ENCODE measurements around the gene BACE2.

BACE2 gene

GRCh38 chr21:41167348-41168342 is at the start of gene BACE2:
BACE2 (plus strand) TSS chr21:41168160; CDS start chr21:41168264, 104 bp downstream.
- Histone ChIP-seq H3K4me3 (ENCODE audit: low read length) (peak within 1 kb of the TSS; percentile 14), H3K4me1 (ENCODE audit: control insufficient read depth, insufficient read depth, low read length) (peaks cover 46% of the 10 kb centered on the region), H3K36me3 (ENCODE audit: control insufficient read depth, insufficient read depth, low read length) (no peaks in the 10 kb centered on the region), H3K9ac (ENCODE audit: low read length) (peak within 1 kb of the TSS; percentile 89), H3K27me3 (ENCODE audit: control insufficient read depth, insufficient read depth, low read length) (no peaks in the 10 kb centered on the region), H3K9me3 (ENCODE audit: control insufficient read depth, low read length) (no peaks in the 10 kb centered on the region)

GRCh38 chr21:41119901-41120300 is 48.1 kb upstream of the BACE2 start:
- Histone ChIP-seq H3K36me3 (ENCODE audit: control insufficient read depth, insufficient read depth, low read length) (no peaks in the 10 kb centered on the region), H3K4me3 (ENCODE audit: low read length) (no peak overlapping the region), H3K27me3 (ENCODE audit: control insufficient read depth, insufficient read depth, low read length) (peaks cover 8% of the 10 kb centered on the region), H3K9me3 (ENCODE audit: control insufficient read depth, low read length) (no peaks in the 10 kb centered on the region), H3K9ac (ENCODE audit: low read length) (no peak overlapping the region), H3K4me1 (ENCODE audit: control insufficient read depth, insufficient read depth, low read length) (peaks cover 4% of the 10 kb centered on the region)

- H3K36me3 ChIP-seq (ENCODE audit: control insufficient read depth, insufficient read depth, low read length) = no peaks in the 10 kb centered on the region
- peaks cover 8% of the 10 kb centered on the region for H3K27me3 ChIP-seq (ENCODE audit: control insufficient read depth, insufficient read depth, low read length)
- no peak overlapping the region for H3K4me3 ChIP-seq (ENCODE audit: low read length)
- H3K4me1 ChIP-seq (ENCODE audit: control insufficient read depth, insufficient read depth, low read length) = peaks cover 4% of the 10 kb centered on the region
- H3K9me3 ChIP-seq (ENCODE audit: control insufficient read depth, low read length) = no peaks in the 10 kb centered on the region
- H3K9ac ChIP-seq (ENCODE audit: low read length) = no peak overlapping the region
These were observed 47.0 kb upstream of the BACE2 start for GRCh38 chr21:41120997-41121396.

- H3K27me3 ChIP-seq (ENCODE audit: control insufficient read depth, insufficient read depth, low read length) = peaks cover 8% of the 10 kb centered on the region
- H3K4me3 ChIP-seq (ENCODE audit: low read length) = no peak overlapping the region
These were observed 46.1 kb upstream of the BACE2 start for GRCh38 chr21:41121785-41122415.

GRCh38 chr21:41124641-41125201 is 43.2 kb upstream of the BACE2 start:
- H3K36me3 ChIP-seq (ENCODE audit: control insufficient read depth, insufficient read depth, low read length) = no peaks in the 10 kb centered on the region
- no peak overlapping the region for H3K4me3 ChIP-seq (ENCODE audit: low read length)
- H3K27me3 ChIP-seq (ENCODE audit: control insufficient read depth, insufficient read depth, low read length) = peaks cover 5% of the 10 kb centered on the region

More at GRCh38 chr21:41121785-41122415, 46.1 kb upstream of the BACE2 start:
- Histone ChIP-seq H3K9ac (ENCODE audit: low read length) (no peak overlapping the region), H3K36me3 (ENCODE audit: control insufficient read depth, insufficient read depth, low read length) (no peaks in the 10 kb centered on the region), H3K9me3 (ENCODE audit: control insufficient read depth, low read length) (no peaks in the 10 kb centered on the region), H3K4me1 (ENCODE audit: control insufficient read depth, insufficient read depth, low read length) (peaks cover 4% of the 10 kb centered on the region)

GRCh38 chr21:41128981-41129380 is 39.0 kb upstream of the BACE2 start:
- peaks cover 25% of the 10 kb centered on the region for H3K4me1 ChIP-seq (ENCODE audit: control insufficient read depth, insufficient read depth, low read length)
- no peak overlapping the region for H3K4me3 ChIP-seq (ENCODE audit: low read length)
- no peaks in the 10 kb centered on the region for H3K27me3 ChIP-seq (ENCODE audit: control insufficient read depth, insufficient read depth, low read length)
- no peaks in the 10 kb centered on the region for H3K9me3 ChIP-seq (ENCODE audit: control insufficient read depth, low read length)
- H3K9ac ChIP-seq (ENCODE audit: low read length) = no peak overlapping the region
- H3K36me3 ChIP-seq (ENCODE audit: control insufficient read depth, insufficient read depth, low read length) = no peaks in the 10 kb centered on the region

More at GRCh38 chr21:41124641-41125201, 43.2 kb upstream of the BACE2 start:
- no peak overlapping the region for H3K9ac ChIP-seq (ENCODE audit: low read length)
- no peaks in the 10 kb centered on the region for H3K9me3 ChIP-seq (ENCODE audit: control insufficient read depth, low read length)
- peaks cover 4% of the 10 kb centered on the region for H3K4me1 ChIP-seq (ENCODE audit: control insufficient read depth, insufficient read depth, low read length)

GRCh38 chr21:41130883-41131282 is 37.1 kb upstream of the BACE2 start:
- Histone ChIP-seq H3K36me3 (ENCODE audit: control insufficient read depth, insufficient read depth, low read length) (no peaks in the 10 kb centered on the region), H3K9ac (ENCODE audit: low read length) (no peak overlapping the region), H3K9me3 (ENCODE audit: control insufficient read depth, low read length) (no peaks in the 10 kb centered on the region), H3K4me1 (ENCODE audit: control insufficient read depth, insufficient read depth, low read length) (peaks cover 28% of the 10 kb centered on the region), H3K27me3 (ENCODE audit: control insufficient read depth, insufficient read depth, low read length) (no peaks in the 10 kb centered on the region), H3K4me3 (ENCODE audit: low read length) (no peak overlapping the region)

- no peak overlapping the region for H3K4me3 ChIP-seq (ENCODE audit: low read length)
- H3K36me3 ChIP-seq (ENCODE audit: control insufficient read depth, insufficient read depth, low read length) = no peaks in the 10 kb centered on the region
- no peak overlapping the region for H3K9ac ChIP-seq (ENCODE audit: low read length)
- no peaks in the 10 kb centered on the region for H3K9me3 ChIP-seq (ENCODE audit: control insufficient read depth, low read length)
- H3K27me3 ChIP-seq (ENCODE audit: control insufficient read depth, insufficient read depth, low read length) = no peaks in the 10 kb centered on the region
- peaks cover 36% of the 10 kb centered on the region for H3K4me1 ChIP-seq (ENCODE audit: control insufficient read depth, insufficient read depth, low read length)
These were observed 34.0 kb upstream of the BACE2 start for GRCh38 chr21:41133874-41134522.

- H3K9ac ChIP-seq (ENCODE audit: low read length) = no peak overlapping the region
- no peaks in the 10 kb centered on the region for H3K9me3 ChIP-seq (ENCODE audit: control insufficient read depth, low read length)
- no peak overlapping the region for H3K4me3 ChIP-seq (ENCODE audit: low read length)
- no peaks in the 10 kb centered on the region for H3K36me3 ChIP-seq (ENCODE audit: control insufficient read depth, insufficient read depth, low read length)
- H3K27me3 ChIP-seq (ENCODE audit: control insufficient read depth, insufficient read depth, low read length) = no peaks in the 10 kb centered on the region
- H3K4me1 ChIP-seq (ENCODE audit: control insufficient read depth, insufficient read depth, low read length) = peaks cover 33% of the 10 kb centered on the region
These were observed 32.2 kb upstream of the BACE2 start for GRCh38 chr21:41135746-41136145.

- Histone ChIP-seq H3K4me3 (ENCODE audit: low read length) (no peak overlapping the region), H3K9me3 (ENCODE audit: control insufficient read depth, low read length) (no peaks in the 10 kb centered on the region), H3K36me3 (ENCODE audit: control insufficient read depth, insufficient read depth, low read length) (no peaks in the 10 kb centered on the region), H3K27me3 (ENCODE audit: control insufficient read depth, insufficient read depth, low read length) (no peaks in the 10 kb centered on the region), H3K9ac (ENCODE audit: low read length) (no peak overlapping the region), H3K4me1 (ENCODE audit: control insufficient read depth, insufficient read depth, low read length) (peaks cover 28% of the 10 kb centered on the region)
These were observed 31.7 kb upstream of the BACE2 start for GRCh38 chr21:41136286-41136685.

- H3K36me3 ChIP-seq (ENCODE audit: control insufficient read depth, insufficient read depth, low read length) = no peaks in the 10 kb centered on the region
- H3K9me3 ChIP-seq (ENCODE audit: control insufficient read depth, low read length) = no peaks in the 10 kb centered on the region
- no peaks in the 10 kb centered on the region for H3K27me3 ChIP-seq (ENCODE audit: control insufficient read depth, insufficient read depth, low read length)
- H3K9ac ChIP-seq (ENCODE audit: low read length) = no peak overlapping the region
- peaks cover 19% of the 10 kb centered on the region for H3K4me1 ChIP-seq (ENCODE audit: control insufficient read depth, insufficient read depth, low read length)
- no peak overlapping the region for H3K4me3 ChIP-seq (ENCODE audit: low read length)
These were observed 30.6 kb upstream of the BACE2 start for GRCh38 chr21:41137401-41137800.
